ENCODE measurements around the gene BRI3. TPM values are rescaled to one million over a fixed set of nuclear protein-coding genes. Genes with fewer than 3 reads are reported as not detected.

BRI3 gene
- total and polyA plus RNA-seq, 2 of the 4 experiments (the other 2 are of a cell fraction) = 24.7 to 68.3 TPM

DNA sequence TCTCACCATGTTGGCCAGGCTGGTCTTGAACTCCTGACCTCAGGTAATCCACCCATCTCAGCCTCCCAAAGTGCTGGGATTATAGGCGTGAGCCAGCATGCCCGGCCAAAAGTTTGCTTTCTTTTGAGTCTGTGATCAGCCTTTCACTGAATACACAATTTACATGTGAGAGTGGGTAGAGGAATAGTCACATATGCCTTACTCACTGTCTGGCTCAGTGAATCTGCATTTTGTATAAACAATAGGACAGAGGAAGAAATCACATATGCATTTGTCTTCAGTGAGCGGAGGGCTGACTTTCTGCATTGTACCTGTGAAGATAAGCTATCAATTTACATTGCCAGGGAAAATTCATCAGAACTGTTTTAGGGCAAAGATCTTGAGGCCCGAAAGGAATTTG is 27.0 kb upstream of the BRI3 start:
- Histone ChIP-seq H3K27ac (ENCODE audit: insufficient read depth, low read length) (no peak overlapping the region), H3K4me1 (ENCODE audit: control insufficient read depth, insufficient read depth, low read length) (peaks cover 8% of the 10 kb centered on the region), H3K27me3 (ENCODE audit: control insufficient read depth, insufficient read depth, low read length) (no peaks in the 10 kb centered on the region), H3K14ac (replicated peaks; ENCODE audit: low read depth, low read length) (no peak overlapping the region), H3K9me3 (ENCODE audit: control insufficient read depth, insufficient read depth, low read length) (no peaks in the 10 kb centered on the region), H3K4me3 (ENCODE audit: insufficient read depth, low read depth, low read length) (no peak overlapping the region), H2AK9ac (replicated peaks; ENCODE audit: low read depth, low read length, poor library complexity) (no peak overlapping the region), H3K79me1 (ENCODE audit: low read depth in 1 of 2, low read length in 2 of 2) (peaks cover 37 to 55% of the 10 kb centered on the region in 2 experiments), H3K23ac (ENCODE audit: low read depth, low read length) (no peak overlapping the region), H4K5ac (ENCODE audit: low read depth, low read length) (no peak overlapping the region), H4K8ac (ENCODE audit: low read depth in 2 of 2, low read length in 2 of 2) (no peak overlapping the region), H3K4me2 (ENCODE audit: low read depth, low read length) (no peak overlapping the region), H2AFZ (replicated peaks; ENCODE audit: low read length, poor library complexity) (no peak overlapping the region), H2BK5ac (ENCODE audit: low read depth, low read length, poor library complexity, severe bottlenecking) (no peak overlapping the region), H2BK120ac (ENCODE audit: low read depth, low read length) (no peak overlapping the region), H4K20me1 (ENCODE audit: insufficient read depth, low read length) (no peaks in the 10 kb centered on the region; the same call in 1 of the 2 replicates), H3K36me3 (ENCODE audit: control insufficient read depth, insufficient read depth, low read length) (peaks cover 7% of the 10 kb centered on the region), H3K18ac (ENCODE audit: low read depth, low read length) (no peak overlapping the region), H3K4ac (ENCODE audit: low read depth, low read length) (no peak overlapping the region), H2BK15ac (ENCODE audit: low read depth, low read length) (no peak overlapping the region), H3K56ac (ENCODE audit: extremely low read depth, insufficient read depth, low read length) (no peak overlapping the region), H2AK5ac (ENCODE audit: low read depth, low read length) (no peak overlapping the region), H2BK20ac (ENCODE audit: low read depth, low read length) (no peak overlapping the region), H3K9ac (ENCODE audit: low read depth, low read length) (no peak overlapping the region), H3K9me1 (ENCODE audit: insufficient read depth, low read length) (no peaks in the 10 kb centered on the region; the same call in 1 of the 2 replicates), H4K91ac (ENCODE audit: insufficient read depth, low read depth, low read length) (no peak overlapping the region)
- BruUV-seq (replicated peaks) = no TSS peak
- in situ Hi-C loops (cut with MboI; ENCODE audit: low sequenced_read_pairs) = no loop called here
- WGBS, 2 experiments (ENCODE audit: extremely low coverage in 2 of 2, insufficient read length in 1 of 2) = no CpG with 5 or more reads among the region's 4 CpGs
- DNase-seq (peak; percentile 64), ATAC-seq (ENCODE audit: low read depth) (no peak)
- TF ChIP-seq BHLHE40 (IDR thresholded peaks at IDR 0.05; ENCODE audit: low read depth, low read length) = no peak
- TF ChIP-seq NFE2L2 (IDR thresholded peaks at IDR 0.05; ENCODE audit: low read depth, low read length) = peak; percentile 51; the same call in 1 of the 2 replicates
- ChIA-PET CTCF (interaction anchor here (0.6 to 1.0 kb wide), 2 partner anchors 13 to 618 kb away, joined by 6 read pairs; no protein-coding TSS in a partner anchor), POLR2A (ENCODE audit: unreplicated experiment) (no interaction called here)
- dilution Hi-C loops (cut with HindIII; ENCODE audit: low sequenced_read_pairs, unreplicated experiment) = no loop called here
- intact Hi-C loops (cut with micrococcal nuclease) = no loop called here

All from IMR-90 (cell line).